GM12873 (cell line): ENCODE results near the gene NAALADL2.

ENCODE experiments used
- TF ChIP-seq, protein P1 (sequence below): IDR thresholded peaks from 2 replicates; pipeline ENCODE4 v1.5.1; 2012; ENCODE audit warnings: low read depth, mild to moderate bottlenecking, moderate library complexity, low read length, control low read depth; ENCODE audit not compliant: insufficient read depth; ENCODE audit errors: missing control alignments

The NAALADL2 gene

GRCh38 chr3:175404621-175405020, 545.5 kb downstream of the NAALADL2 start:
- TF ChIP-seq, protein P1, sequence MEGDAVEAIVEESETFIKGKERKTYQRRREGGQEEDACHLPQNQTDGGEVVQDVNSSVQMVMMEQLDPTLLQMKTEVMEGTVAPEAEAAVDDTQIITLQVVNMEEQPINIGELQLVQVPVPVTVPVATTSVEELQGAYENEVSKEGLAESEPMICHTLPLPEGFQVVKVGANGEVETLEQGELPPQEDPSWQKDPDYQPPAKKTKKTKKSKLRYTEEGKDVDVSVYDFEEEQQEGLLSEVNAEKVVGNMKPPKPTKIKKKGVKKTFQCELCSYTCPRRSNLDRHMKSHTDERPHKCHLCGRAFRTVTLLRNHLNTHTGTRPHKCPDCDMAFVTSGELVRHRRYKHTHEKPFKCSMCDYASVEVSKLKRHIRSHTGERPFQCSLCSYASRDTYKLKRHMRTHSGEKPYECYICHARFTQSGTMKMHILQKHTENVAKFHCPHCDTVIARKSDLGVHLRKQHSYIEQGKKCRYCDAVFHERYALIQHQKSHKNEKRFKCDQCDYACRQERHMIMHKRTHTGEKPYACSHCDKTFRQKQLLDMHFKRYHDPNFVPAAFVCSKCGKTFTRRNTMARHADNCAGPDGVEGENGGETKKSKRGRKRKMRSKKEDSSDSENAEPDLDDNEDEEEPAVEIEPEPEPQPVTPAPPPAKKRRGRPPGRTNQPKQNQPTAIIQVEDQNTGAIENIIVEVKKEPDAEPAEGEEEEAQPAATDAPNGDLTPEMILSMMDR = no peak

GRCh38 chr3:175410251-175410650, 551.1 kb downstream of the NAALADL2 start:
- TF ChIP-seq, protein P1 = no peak

DNA sequence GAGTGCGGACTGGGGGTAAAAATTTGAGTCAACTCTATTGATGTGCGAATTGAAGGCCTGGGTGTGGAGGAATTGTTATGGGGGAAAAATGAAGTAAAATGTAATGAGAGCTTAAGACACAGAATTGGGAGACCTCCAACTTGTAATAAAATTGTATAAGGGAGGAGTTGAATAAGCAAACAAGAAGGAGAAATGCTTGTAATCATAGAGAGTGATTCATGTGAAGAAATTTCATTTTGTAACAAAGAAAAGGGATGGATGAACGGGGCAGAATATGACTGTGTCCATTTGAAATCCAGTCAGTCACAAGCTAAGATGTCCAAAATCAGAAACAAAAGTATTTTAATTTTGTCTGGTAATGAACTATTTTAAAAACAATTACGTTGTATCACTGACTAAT, 552.3 kb downstream of the NAALADL2 start:
- TF ChIP-seq, protein P1 = no peak

GRCh38 chr3:175411946-175412345, 552.8 kb downstream of the NAALADL2 start:
- TF ChIP-seq, protein P1 = no peak

DNA sequence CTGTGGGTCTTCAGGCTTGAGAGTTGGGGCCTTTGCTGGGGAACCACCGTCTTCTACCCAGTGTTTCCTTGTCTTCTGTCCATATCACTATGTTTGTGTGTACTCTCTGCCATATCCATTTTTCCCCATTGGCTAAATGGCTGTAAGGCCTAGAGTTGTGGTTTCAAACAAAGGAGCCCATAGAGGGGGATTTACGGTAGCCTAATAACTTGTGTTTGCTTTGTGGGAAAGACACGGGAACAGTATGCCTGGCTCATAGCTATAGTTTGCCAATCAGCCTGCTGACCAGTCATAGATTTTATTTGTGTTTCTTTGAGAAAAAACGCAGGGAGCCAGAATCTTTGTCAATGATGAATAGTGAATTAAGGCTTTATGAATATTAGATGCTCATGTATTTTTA, 554.8 kb downstream of the NAALADL2 start:
- TF ChIP-seq, protein P1 = no peak

GRCh38 chr3:175416600-175416999, 557.5 kb downstream of the NAALADL2 start:
- TF ChIP-seq, protein P1 = no peak

DNA sequence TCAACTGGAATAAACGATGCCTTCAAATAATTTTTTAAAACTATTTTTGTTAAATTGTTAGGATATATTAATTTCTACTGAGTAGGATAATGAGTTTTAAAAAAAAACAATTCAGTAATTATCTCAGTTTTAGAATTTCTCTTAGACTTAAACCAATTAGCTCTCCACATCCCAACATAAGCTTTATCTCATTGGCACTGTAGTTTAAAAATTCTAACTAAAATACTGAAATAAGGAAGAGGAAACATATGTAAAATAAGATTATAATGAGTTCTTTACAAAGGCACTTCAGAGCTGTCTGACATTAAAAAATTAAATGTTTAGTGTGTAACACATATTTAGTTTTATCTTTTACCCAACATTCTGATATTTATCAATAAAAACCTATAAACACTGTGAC, 558.3 kb downstream of the NAALADL2 start:
- TF ChIP-seq, protein P1 = no peak
